ENCODE data around the gene DYNC1I2.

DYNC1I2 gene

GRCh38 chr2:171785450-171785849 lies 98.2 kb downstream of the DYNC1I2 start:
- no peak for DNase-seq (ENCODE audit: low read depth)

GRCh38 chr2:171787333-171788072 lies 100.2 kb downstream of the DYNC1I2 start:
- no peak for DNase-seq (ENCODE audit: low read depth)

GRCh38 chr2:171788316-171788993 lies 101.2 kb downstream of the DYNC1I2 start:
- DNase-seq (ENCODE audit: low read depth): no peak

GRCh38 chr2:171789956-171790355 lies 102.7 kb downstream of the DYNC1I2 start:
- DNase-seq (ENCODE audit: low read depth): no peak

- no peak for DNase-seq (ENCODE audit: low read depth)
These were observed 104.1 kb downstream of the DYNC1I2 start for GRCh38 chr2:171791361-171791760.

- DNase-seq (ENCODE audit: low read depth): no peak
These were observed 104.9 kb downstream of the DYNC1I2 start for GRCh38 chr2:171792157-171792556.

- DNase-seq (ENCODE audit: low read depth): no peak
These were observed 105.8 kb downstream of the DYNC1I2 start for GRCh38 chr2:171792886-171793580.

- DNase-seq (ENCODE audit: low read depth): no peak
These were observed 106.7 kb downstream of the DYNC1I2 start for GRCh38 chr2:171793691-171794678.

- no peak for DNase-seq (ENCODE audit: low read depth)
These were observed 107.6 kb downstream of the DYNC1I2 start for GRCh38 chr2:171794918-171795317.

All from ELR (cell line).